ENCODE results near the gene DCTD. TPM values are rescaled to one million over a fixed set of nuclear protein-coding genes. Genes with fewer than 3 reads are reported as not detected.
"Not testable (repeated sequence)": the region's sequence is repeated elsewhere in the genome, so short reads cannot be mapped to it uniquely, and the experiment has no call there.

The DCTD gene
- total RNA-seq, 1 experiment from 2014 or later, result 113 TPM

GRCh38 chr4:182922501-182923284 is 5.5 kb upstream of the DCTD start:
- DNase-seq (ENCODE audit: low read depth), result no peak

GRCh38 chr4:182921608-182922007 is 4.4 kb upstream of the DCTD start:
- DNase-seq (ENCODE audit: low read depth), result no peak

GRCh38 chr4:182920676-182921075 is 3.5 kb upstream of the DCTD start:
- DNase-seq (ENCODE audit: low read depth), result no peak

GRCh38 chr4:182918791-182919302 is 1.7 kb upstream of the DCTD start:
- no peak for DNase-seq (ENCODE audit: low read depth)

GRCh38 chr4:182918044-182918607 is 940 bp upstream of the DCTD start:
- DNase-seq (ENCODE audit: low read depth), result no peak

- peak; percentile 61 for DNase-seq (ENCODE audit: low read depth)
Observed at GRCh38 chr4:182916483-182917181, 554 bp downstream of the DCTD start.

GRCh38 chr4:182914357-182914756 is 2.8 kb downstream of the DCTD start:
- no peak for DNase-seq (ENCODE audit: low read depth)

GRCh38 chr4:182913621-182914020 is 3.6 kb downstream of the DCTD start:
- DNase-seq (ENCODE audit: low read depth), result no peak

- DNase-seq (ENCODE audit: low read depth), result peak; percentile 76
Observed at GRCh38 chr4:182913036-182913435, 4.2 kb downstream of the DCTD start.

- no peak for DNase-seq (ENCODE audit: low read depth)
Observed at GRCh38 chr4:182908124-182908523, 9.1 kb downstream of the DCTD start.

- DNase-seq (ENCODE audit: low read depth), result no peak
Observed at GRCh38 chr4:182907396-182907795, 9.8 kb downstream of the DCTD start.

- DNase-seq (ENCODE audit: low read depth), result no peak
Observed at GRCh38 chr4:182906786-182907185, 10.4 kb downstream of the DCTD start.

- no peak for DNase-seq (ENCODE audit: low read depth)
Observed at GRCh38 chr4:182905038-182905437, 12.1 kb downstream of the DCTD start.

- DNase-seq (ENCODE audit: low read depth), result no peak
Observed at GRCh38 chr4:182904211-182904761, 12.9 kb downstream of the DCTD start.

- DNase-seq (ENCODE audit: low read depth), result no peak
Observed at GRCh38 chr4:182903013-182903412, 14.2 kb downstream of the DCTD start.

- no peak for DNase-seq (ENCODE audit: low read depth)
Observed at GRCh38 chr4:182901337-182901736, 15.8 kb downstream of the DCTD start.

- not testable (repeated sequence) for DNase-seq (ENCODE audit: low read depth)
Observed at GRCh38 chr4:182900021-182900420, 17.2 kb downstream of the DCTD start.

- DNase-seq (ENCODE audit: low read depth), result no peak
Observed at GRCh38 chr4:182898479-182898799, 18.7 kb downstream of the DCTD start.

- DNase-seq (ENCODE audit: low read depth), result no peak
Observed at GRCh38 chr4:182897601-182898478, 19.3 kb downstream of the DCTD start.

- DNase-seq (ENCODE audit: low read depth), result no peak
Observed at GRCh38 chr4:182896421-182896820, 20.8 kb downstream of the DCTD start.

GRCh38 chr4:182895791-182896292 is 21.3 kb downstream of the DCTD start:
- DNase-seq (ENCODE audit: low read depth), result no peak
